Smooth muscle cell (in vitro differentiated cells): Measurements from ENCODE around the gene PHLDB2. TPM values are rescaled to one million over a fixed set of nuclear protein-coding genes. Genes with fewer than 3 reads are reported as not detected.

Experiments
- DNase-seq: peaks from one replicate; lab custom pipeline; 2025; ENCODE audit not compliant: unreplicated experiment; lab: John Stamatoyannopoulos, UW
- H2AFZ ChIP-seq: fragments of 200-600 bp; sonication (generic); 2 replicates; pipeline ENCODE4 v1.6.0; 2016; ENCODE audit warnings: antibody characterized with exemption, low read depth, mild to moderate bottlenecking
- H3F3A ChIP-seq: fragments of 200-600 bp; sonication (generic); 2 replicates; pipeline ENCODE4 v1.6.0; 2017; ENCODE audit warnings: antibody characterized with exemption, low read depth
- H3K27ac ChIP-seq: fragments of 200-600 bp; sonication (generic); 2 replicates; pipeline ENCODE4 v1.5.1; 2016; ENCODE audit warnings: low read depth, mild to moderate bottlenecking
- H3K27me3 ChIP-seq: fragments of 200-600 bp; sonication (generic); 2 replicates; pipeline ENCODE4 v1.6.1; 2016; ENCODE audit warnings: low read depth, mild to moderate bottlenecking
- H3K36me3 ChIP-seq: fragments of 200-600 bp; sonication (generic); 2 replicates; pipeline ENCODE4 v1.5.1; 2016; ENCODE audit warnings: low read depth
- H3K4me1 ChIP-seq: fragments of 200-600 bp; sonication (generic); 2 replicates; pipeline ENCODE4 v1.5.1; 2016; ENCODE audit warnings: low read depth
- H3K4me2 ChIP-seq: fragments of 200-600 bp; sonication (generic); 2 replicates; pipeline ENCODE4 v1.6.0; 2016; ENCODE audit warnings: mild to moderate bottlenecking
- H3K4me3 ChIP-seq: fragments of 200-600 bp; sonication (generic); 2 replicates; pipeline ENCODE4 v1.5.1; 2016; ENCODE audit warnings: mild to moderate bottlenecking
- H3K79me2 ChIP-seq: fragments of 200-600 bp; sonication (generic); 2 replicates; pipeline ENCODE4 v1.6.0; 2016; ENCODE audit warnings: low read depth, mild to moderate bottlenecking
- H3K9ac ChIP-seq: fragments of 200-600 bp; sonication (generic); 2 replicates; pipeline ENCODE4 v1.6.0; 2016; ENCODE audit warnings: low read depth
- H3K9me3 ChIP-seq: fragments of 200-600 bp; sonication (generic); replicated peaks from 2 replicates; pipeline ENCODE4 v1.5.1; 2016; ENCODE audit warnings: low read depth
- H4K20me1 ChIP-seq: fragments of 200-600 bp; sonication (generic); 2 replicates; pipeline ENCODE4 v1.6.0; 2016; ENCODE audit warnings: low read depth
- WGBS: methylation state at CpG from one replicate; pipeline ENCODE4 v1.1.7; 2016; ENCODE audit warnings: low lambda C conversion rate; 5-methylcytosine and 5-hydroxymethylcytosine counted together
- polyA plus RNA-seq: library from polyadenylated mRNA; unstranded; fragments of >200 nt; fragmentation: Nextera tagmentation; extraction: Ambion mirVana; gene quantifications from 2 replicates; pipeline ENCODE4 v1.2.1, GENCODE V29; 2016
- total RNA-seq: library from RNA; depleted of rRNA; stranded (reverse); fragments of >200 nt; gene quantifications from 2 replicates; pipeline ENCODE4 v1.2.3, GENCODE V29; 2014
- TF ChIP-seq, protein P1 (sequence below): fragments of 200-600 bp; sonication (generic); IDR thresholded peaks from 2 replicates; pipeline ENCODE4 v1.5.1; 2017; ENCODE audit warnings: borderline replicate concordance, mild to moderate bottlenecking, antibody characterized with exemption; ENCODE audit not compliant: insufficient read depth, poor library complexity, severe bottlenecking

Gene PHLDB2
- total and polyA plus RNA-seq, 2 experiments from 2014 or later = 40.5 to 79.7 TPM

DNA sequence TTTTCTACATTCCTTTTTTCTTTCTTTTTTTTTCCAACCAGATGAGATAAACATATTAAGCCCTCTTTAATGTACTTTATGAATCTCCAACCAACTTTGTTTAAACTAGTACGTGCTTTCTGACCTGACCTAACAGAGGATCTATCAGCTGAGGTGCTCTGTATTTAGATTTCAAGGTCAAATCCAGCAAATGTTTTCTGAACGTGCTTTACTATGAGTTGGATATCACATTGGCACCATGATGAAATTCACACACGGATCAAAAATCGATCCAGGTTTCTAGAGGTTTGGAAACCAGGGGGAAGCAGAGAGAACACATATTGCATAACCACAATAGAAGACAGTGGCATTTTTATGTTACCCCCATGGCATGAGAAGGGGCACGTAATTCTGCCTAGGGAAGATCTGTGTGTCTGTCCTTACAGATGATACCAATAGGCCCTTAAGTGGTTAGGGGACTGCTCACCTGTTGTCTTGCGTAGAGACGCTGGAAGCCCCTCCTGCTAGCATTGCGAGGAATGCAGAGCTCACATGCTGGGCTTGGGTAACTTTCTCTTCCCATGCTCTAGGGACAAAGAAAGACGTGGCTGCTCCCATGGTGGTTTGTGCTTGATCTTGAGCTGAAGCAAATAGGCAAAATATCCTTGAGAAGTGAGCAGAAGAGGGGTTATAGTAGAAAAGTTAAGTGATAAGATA is 60.5 kb downstream of the PHLDB2 start:
- Histone ChIP-seq H3K36me3 (peaks cover 35% of the 10 kb centered on the region), H3K4me1 (peaks cover 13% of the 10 kb centered on the region), H3K27me3 (no peaks in the 10 kb centered on the region), H3K9me3 (no peaks in the 10 kb centered on the region), H3F3A (no peaks in the 10 kb centered on the region), H2AFZ (no peak overlapping the region), H3K9ac (no peak overlapping the region), H4K20me1 (peaks cover 3% of the 10 kb centered on the region), H3K4me2 (no peak overlapping the region), H3K27ac (no peak overlapping the region), H3K4me3 (no peak overlapping the region), H3K79me2 (peaks cover 30% of the 10 kb centered on the region)
- TF ChIP-seq, protein P1, sequence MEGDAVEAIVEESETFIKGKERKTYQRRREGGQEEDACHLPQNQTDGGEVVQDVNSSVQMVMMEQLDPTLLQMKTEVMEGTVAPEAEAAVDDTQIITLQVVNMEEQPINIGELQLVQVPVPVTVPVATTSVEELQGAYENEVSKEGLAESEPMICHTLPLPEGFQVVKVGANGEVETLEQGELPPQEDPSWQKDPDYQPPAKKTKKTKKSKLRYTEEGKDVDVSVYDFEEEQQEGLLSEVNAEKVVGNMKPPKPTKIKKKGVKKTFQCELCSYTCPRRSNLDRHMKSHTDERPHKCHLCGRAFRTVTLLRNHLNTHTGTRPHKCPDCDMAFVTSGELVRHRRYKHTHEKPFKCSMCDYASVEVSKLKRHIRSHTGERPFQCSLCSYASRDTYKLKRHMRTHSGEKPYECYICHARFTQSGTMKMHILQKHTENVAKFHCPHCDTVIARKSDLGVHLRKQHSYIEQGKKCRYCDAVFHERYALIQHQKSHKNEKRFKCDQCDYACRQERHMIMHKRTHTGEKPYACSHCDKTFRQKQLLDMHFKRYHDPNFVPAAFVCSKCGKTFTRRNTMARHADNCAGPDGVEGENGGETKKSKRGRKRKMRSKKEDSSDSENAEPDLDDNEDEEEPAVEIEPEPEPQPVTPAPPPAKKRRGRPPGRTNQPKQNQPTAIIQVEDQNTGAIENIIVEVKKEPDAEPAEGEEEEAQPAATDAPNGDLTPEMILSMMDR = no peak
- DNase-seq = no peak
- 96% methylated on average over 9 of the region's 9 CpGs for WGBS

DNA sequence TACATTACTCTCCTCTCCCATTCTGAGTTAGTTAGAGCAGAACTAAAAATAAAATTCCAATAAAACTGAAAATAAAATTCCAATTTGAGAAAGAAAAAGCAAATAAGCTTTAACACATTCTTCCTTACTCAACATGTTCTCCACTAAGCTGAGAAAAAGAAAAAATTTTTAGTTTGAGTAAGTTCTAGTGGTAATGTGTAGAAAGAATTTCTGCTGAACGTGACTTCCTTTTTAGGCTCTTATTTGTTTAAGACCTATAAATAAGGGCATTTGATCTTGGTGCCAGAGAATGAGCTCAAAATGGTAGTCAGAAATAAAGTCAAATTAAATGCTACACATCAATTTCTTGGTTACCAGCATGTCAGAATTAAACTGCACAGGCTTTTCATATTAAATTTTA is 62.1 kb downstream of the PHLDB2 start:
- H3F3A ChIP-seq = no peaks in the 10 kb centered on the region
- WGBS = 100% methylated on average over 1 of the region's 1 CpG
- H3K4me3 ChIP-seq = no peak overlapping the region
- no peaks in the 10 kb centered on the region for H3K27me3 ChIP-seq
- H3K79me2 ChIP-seq = peaks cover 26% of the 10 kb centered on the region
- peaks cover 32% of the 10 kb centered on the region for H3K36me3 ChIP-seq
- H3K9ac ChIP-seq = no peak overlapping the region
- peaks cover 3% of the 10 kb centered on the region for H4K20me1 ChIP-seq
- no peak overlapping the region for H3K4me2 ChIP-seq
- H3K4me1 ChIP-seq = peaks cover 13% of the 10 kb centered on the region
- no peak for DNase-seq
- no peak overlapping the region for H3K27ac ChIP-seq
- no peak overlapping the region for H2AFZ ChIP-seq
- H3K9me3 ChIP-seq = no peaks in the 10 kb centered on the region
- TF ChIP-seq, protein P1 = no peak

DNA sequence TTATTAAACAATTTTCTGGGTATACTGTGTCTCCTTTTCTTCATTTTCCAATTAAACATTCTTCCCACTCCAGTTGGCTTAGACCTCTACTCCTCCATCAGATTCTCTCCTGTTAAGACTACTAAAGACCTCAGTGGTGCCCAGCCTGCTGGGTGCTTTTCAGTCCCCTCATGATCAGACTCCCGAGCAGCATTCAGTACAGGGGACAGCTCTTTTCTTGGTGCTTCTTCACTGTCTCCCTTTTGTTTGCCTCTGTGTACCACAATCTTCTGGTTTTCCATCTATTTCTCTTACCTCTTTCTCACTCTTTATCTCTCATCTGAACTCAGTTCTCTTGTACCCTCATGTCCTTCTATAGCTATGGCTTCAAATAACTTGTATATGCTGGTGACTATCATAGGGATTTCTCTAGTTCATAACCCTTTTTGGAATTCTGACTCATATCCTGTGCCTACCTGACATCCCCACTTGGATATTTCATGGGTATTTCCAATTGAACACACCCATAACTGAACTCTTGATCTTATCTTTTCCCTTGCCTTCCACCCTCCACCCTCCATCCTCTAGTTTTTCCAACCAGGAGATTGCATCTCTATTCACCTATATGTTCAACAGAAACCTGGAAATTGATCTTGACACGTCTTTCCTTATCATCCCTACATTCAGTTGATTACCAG is 64.2 kb downstream of the PHLDB2 start:
- no peaks in the 10 kb centered on the region for H3K27me3 ChIP-seq
- no peaks in the 10 kb centered on the region for H3F3A ChIP-seq
- H3K4me1 ChIP-seq = no peaks in the 10 kb centered on the region
- H4K20me1 ChIP-seq = no peaks in the 10 kb centered on the region
- peaks cover 39% of the 10 kb centered on the region for H3K79me2 ChIP-seq
- peaks cover 36% of the 10 kb centered on the region for H3K36me3 ChIP-seq
- 20% methylated on average over 2 of the region's 2 CpGs for WGBS
- H3K9me3 ChIP-seq = no peaks in the 10 kb centered on the region
- H3K27ac ChIP-seq = no peak overlapping the region
- TF ChIP-seq, protein P1 = no peak
- no peak for DNase-seq
- H2AFZ ChIP-seq = no peak overlapping the region
- no peak overlapping the region for H3K9ac ChIP-seq
- no peak overlapping the region for H3K4me3 ChIP-seq
- H3K4me2 ChIP-seq = no peak overlapping the region

DNA sequence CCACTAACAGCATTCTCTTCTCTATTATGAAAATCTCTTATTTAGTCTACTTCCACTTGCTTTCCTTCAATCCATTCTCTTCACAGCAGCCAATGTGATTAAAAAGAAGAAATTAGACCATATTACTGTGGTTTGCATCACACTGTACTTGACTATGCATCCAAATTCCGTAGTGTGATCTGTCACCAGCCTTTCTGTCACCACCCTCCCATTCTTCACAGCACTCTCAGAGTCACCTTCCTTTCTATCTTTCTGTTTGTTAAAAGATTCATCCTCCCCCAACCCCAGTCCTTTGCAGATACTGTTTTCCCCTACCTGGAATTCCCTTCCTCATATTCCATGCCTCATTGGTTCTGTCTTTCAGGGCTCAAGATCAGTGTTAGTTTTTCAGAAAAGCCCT is 64.7 kb downstream of the PHLDB2 start:
- H3K27me3 ChIP-seq = no peaks in the 10 kb centered on the region
- WGBS = 63% methylated on average over 1 of the region's 1 CpG
- no peak for DNase-seq
- no peak overlapping the region for H2AFZ ChIP-seq
- H3K4me3 ChIP-seq = no peak overlapping the region
- H3K9me3 ChIP-seq = no peaks in the 10 kb centered on the region
- peaks cover 40% of the 10 kb centered on the region for H3K79me2 ChIP-seq
- no peaks in the 10 kb centered on the region for H4K20me1 ChIP-seq
- no peak overlapping the region for H3K27ac ChIP-seq
- H3K4me1 ChIP-seq = no peaks in the 10 kb centered on the region
- TF ChIP-seq, protein P1 = no peak
- H3K36me3 ChIP-seq = peaks cover 31% of the 10 kb centered on the region
- H3F3A ChIP-seq = no peaks in the 10 kb centered on the region
- no peak overlapping the region for H3K4me2 ChIP-seq
- no peak overlapping the region for H3K9ac ChIP-seq
